ENCODE data around the gene IL19.
"Not testable (repeated sequence)": the region's sequence is repeated elsewhere in the genome, so short reads cannot be mapped to it uniquely, and the experiment has no call there.

The IL19 gene

GRCh38 chr1:206833801-206834200 is 63.2 kb downstream of the IL19 start:
- DNase-seq (ENCODE audit: low spot score), result no peak

GRCh38 chr1:206834217-206834616 is 63.6 kb downstream of the IL19 start:
- no peak for DNase-seq (ENCODE audit: low spot score)

DNA sequence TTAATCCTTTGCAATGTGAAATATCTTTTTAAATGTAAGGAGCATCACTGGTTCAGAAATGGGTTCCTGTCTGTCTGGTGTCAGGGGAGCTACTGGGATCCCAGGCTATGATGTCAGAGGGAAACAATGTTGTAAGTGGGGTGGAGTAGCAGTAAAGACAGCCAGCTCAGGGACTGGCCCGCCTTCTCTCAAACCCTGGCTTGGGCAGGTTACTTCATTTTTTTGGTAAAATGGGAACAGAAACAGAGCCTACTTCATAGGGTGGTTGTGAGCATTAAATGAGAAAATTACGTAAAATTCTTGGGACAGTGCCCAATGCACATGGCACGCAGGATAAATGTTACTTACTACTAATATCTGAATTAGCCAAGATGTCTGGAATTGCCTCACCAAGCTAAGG is 64.1 kb downstream of the IL19 start:
- DNase-seq (ENCODE audit: low spot score), result peak; percentile 7

DNA sequence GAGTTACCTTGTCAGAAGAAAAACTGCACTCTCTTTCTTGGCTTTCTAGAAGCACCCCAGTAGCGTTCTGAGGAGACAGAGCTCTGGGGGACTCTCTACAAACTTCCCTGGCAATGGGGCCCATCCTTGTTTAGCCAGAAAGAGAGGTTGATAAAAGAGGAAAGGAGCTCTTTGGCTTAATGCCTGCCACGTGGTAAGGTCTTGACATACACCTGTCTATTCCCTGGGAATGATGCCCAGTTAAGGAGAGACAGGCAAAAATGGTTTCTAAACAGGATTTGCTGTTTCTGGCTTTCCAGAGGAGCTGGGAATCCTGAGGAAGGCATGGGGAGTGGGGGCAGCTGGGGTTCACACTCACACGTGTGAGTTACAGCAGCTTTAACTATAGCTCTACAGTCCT is 64.6 kb downstream of the IL19 start:
- DNase-seq (ENCODE audit: low spot score), result no peak

- DNase-seq (ENCODE audit: low spot score), result no peak
These were observed 65.5 kb downstream of the IL19 start for GRCh38 chr1:206836111-206836510.

GRCh38 chr1:206839006-206839560 is 68.5 kb downstream of the IL19 start:
- no peak for DNase-seq (ENCODE audit: low spot score)

- no peak for DNase-seq (ENCODE audit: low spot score)
These were observed 69.3 kb downstream of the IL19 start for GRCh38 chr1:206839857-206840256.

DNA sequence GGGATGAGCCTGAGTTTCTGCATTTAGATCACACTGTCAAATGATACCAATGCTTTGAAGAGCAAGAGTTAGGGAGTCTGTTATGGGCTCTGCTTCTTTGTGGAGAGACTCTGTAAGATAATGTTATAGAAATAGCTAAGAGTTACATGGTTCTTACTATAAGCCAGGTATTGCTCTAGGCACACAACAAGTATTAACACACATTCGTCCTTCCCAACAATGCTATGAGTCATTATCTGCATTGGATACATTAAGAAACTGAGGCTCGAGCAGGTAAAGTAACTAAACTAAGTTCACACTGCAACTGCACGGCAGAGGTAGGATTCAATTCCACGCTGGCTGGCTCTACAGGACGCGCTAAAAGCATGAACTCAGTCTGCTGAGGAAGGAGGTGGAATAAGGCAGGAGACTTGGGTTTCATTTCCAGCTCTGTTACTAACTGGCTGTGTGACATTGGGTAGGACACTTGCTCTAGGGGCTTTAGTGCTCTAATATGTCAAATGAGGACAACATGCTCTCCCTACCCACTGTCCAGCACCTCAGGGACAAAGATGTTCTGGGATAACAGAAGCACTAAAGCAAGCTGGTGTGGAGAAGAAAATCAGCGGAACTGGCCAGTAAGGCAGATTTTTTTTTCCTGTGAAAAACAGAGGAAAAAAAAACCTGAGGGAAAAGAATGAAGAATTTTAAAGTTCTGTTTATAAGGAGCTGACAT is 71.2 kb downstream of the IL19 start:
- no peak for DNase-seq (ENCODE audit: low spot score)

- DNase-seq (ENCODE audit: low spot score), result no peak
These were observed 72.3 kb downstream of the IL19 start for GRCh38 chr1:206842854-206843253.

- no peak for DNase-seq (ENCODE audit: low spot score)
These were observed 73.1 kb downstream of the IL19 start for GRCh38 chr1:206843626-206844025.

DNA sequence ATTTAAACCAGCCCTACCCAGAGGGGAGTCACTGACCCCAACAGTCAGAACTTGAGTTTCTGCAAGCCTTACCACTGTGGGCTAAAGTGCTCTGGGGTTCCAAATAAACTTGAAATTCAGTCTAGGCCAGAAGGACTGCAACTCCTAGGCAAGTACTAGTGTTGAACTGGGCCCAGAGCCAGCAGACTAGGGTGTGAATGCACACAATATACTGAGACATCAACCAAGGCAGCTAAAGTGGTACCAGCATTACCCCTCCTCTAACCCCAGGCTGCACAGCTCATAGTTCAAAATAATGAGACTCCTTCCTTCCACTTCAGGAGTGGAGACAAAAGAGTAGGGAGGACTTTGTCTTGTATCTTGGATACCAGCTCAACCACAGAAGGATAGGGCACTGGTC is 75.9 kb downstream of the IL19 start:
- DNase-seq (ENCODE audit: low spot score), result no peak

GRCh38 chr1:206847337-206847834 is 76.8 kb downstream of the IL19 start:
- DNase-seq (ENCODE audit: low spot score), result no peak

DNA sequence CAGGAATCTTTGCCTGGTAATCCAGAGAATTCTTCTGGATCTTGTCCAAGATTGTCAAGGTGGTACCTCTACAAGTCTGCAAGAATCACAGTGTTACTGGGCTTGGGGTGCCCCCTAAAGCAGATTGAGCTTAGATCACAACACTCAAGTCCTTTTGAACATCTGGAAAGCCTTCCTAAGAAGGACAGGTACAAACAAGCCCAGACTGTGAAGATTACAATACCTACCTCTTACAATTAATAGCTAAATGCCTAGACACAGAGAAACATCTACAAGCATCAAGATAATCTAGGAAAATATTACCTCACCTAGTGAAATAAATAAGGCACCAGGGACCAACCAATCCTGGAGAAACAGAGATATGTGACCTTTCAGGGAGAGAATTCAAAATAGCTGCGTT is 77.4 kb downstream of the IL19 start:
- DNase-seq (ENCODE audit: low spot score), result no peak

DNA sequence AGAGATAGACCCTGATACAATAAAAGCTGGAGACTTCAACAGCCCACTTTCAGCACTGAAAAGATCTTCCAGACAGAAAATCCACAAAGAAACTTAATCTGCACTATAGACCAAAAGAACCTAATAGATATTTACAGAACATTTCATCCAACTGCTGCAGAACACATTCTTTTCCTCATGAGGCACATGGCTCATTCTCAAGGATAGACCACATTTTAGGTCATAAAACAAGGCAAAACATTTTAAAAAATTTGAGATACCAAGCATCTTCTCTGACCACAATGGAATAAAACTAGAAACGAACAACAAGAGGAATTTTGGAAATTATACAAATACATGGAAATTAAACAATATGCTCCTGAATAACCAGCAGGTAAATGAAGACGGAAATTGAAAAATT is 79.8 kb downstream of the IL19 start:
- no peak for DNase-seq (ENCODE audit: low spot score)

DNA sequence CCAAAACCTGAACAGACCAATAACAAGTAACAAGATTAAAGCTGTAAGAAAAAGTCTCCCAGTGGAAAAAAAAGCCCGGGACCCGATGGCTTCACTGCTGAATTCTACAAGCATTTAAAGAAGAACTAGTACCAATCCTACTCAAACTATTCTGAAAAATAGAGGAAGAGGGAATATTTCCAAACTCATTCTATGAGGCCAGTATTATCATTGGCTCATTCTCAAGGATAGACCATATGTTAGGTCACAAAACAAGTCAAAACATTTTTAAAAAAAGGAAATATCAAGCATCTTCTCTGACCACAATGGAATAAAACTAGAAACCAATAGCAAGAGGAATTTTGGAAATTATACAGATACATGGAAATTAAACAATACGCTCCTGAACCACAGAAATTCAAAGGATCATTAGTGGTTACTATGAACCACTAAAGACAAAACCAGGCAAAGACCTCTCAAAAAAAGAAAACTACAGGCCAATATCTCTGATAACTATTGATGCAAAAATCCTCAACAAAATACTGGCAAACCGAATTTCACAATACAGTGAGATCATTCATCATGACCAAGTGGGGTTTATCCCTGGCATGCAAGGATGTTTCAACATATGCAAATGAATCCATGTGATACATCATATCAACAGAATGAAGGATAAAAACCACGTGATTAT is 80.9 kb downstream of the IL19 start:
- DNase-seq (ENCODE audit: low spot score), result no peak

- not testable (repeated sequence) for DNase-seq (ENCODE audit: low spot score)
These were observed 82.1 kb downstream of the IL19 start for GRCh38 chr1:206852662-206853061.

GRCh38 chr1:206853696-206854095 is 83.1 kb downstream of the IL19 start:
- DNase-seq (ENCODE audit: low spot score), result not testable (repeated sequence)

DNA sequence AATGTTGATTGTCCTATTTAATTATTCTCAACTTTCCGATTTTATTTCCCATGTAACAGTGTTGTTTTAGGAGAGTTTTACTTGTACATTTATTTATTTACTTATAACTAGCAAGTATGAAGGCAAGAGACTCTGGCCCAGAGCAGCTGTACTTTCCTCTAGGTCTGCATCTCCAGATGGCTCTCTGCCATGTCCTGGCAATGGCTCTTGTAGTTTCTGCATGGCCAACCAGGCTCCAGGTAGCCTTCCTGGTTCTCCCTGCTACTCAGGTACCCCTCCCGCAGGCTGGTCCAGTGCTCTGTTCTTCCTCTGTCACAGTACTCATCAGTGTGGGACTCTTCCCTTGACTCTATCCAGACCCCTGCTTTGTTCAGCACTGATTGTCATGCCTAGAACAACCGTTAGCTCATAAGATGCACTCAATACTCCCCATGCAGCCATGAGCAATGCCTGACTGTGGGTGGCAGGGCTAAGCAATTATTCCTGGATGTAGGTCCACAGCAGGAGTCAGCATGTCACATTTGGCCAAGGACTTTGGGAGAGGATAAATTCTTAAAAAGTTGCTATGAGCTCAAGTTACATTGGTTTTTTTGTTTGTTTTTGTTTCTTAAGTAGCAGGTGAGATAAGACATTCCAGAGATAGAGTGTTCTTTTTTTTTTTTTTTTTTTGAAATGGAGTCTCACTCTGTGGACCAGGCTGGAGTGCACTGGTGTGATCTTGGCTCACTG is 84.0 kb downstream of the IL19 start:
- no peak for DNase-seq (ENCODE audit: low spot score)

DNA sequence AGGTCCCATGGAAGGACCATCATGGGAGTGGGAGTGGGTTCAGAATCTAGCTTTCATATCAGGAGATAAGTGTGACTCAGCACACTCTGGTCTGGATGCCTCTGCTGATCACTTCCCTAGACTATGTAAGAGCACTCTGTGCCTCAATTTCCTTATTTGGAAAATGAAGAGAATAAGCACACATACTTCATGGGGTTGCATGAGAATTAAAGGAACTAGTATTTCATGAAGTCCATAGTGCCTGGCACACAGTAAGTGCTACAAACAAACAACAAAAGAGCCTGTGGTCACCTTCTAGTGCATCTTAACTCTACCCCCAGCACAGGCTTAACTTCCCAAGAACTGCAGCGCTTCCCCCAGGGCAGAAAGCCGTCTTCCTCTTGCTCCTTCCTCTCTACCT is 85.3 kb downstream of the IL19 start:
- DNase-seq (ENCODE audit: low spot score), result no peak

DNA sequence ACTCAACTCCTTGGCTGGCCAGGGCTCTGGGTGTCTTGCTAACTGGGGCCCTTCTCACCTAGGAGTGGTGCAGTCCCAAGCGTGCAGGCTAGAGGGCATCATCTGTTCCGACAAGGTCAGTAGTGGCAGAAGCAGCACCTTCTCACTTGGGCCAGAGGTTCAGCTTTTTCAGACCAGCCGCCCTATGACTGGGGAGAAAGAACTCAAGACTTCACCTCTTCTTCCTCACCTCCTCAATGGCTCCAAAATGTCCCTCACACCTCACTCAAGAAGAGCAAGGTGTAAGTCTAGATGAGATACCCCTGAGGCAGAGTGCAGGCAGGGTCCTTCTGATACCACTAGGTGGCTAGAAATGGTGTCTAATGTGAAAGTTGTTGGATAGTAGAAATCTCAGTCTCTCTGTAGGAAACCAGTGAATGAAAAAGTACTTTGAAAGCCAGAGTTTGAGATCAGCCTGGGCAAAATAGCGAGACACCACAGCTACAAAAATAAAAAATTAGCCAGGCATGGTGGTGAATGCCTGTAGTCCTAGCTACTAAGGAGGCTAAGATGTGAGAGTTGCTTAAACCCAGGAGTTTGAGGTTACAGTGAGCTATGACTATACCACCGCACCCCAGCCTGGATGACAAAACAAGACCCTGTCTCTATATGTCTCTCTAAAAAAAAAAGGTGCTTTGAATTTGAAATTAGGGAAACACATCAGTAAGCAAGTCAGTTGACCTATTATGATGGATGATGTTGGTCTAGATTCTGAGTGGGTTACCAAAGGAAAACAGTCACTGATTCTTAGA is 86.3 kb downstream of the IL19 start:
- DNase-seq (ENCODE audit: low spot score), result peak; percentile 10

DNA sequence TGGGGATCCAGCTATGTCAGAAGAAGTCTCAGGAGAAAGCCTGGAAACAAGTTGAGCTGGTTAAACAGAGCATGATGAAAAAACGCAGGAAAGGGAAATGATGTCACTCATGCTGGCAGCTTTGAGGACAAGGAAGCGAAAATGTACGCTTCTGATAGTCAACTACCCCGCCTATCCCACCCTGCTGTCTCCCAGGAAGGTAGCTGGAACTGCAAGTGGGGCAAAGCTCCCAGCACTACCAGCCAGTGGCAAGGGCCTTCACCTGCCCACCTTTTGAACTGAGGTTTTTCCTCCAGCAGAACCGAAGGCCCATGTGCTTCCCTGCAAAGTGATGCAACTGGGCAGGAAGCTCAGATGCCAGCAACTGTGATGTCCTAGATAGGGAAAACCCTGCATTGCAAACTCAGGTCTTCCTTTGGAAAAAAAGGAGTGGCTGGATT is 88.5 kb downstream of the IL19 start:
- no peak for DNase-seq (ENCODE audit: low spot score)

GRCh38 chr1:206860165-206860564 is 89.6 kb downstream of the IL19 start:
- no peak for DNase-seq (ENCODE audit: low spot score)
